PFSK-1 (cell line): ENCODE results near the gene RRP8.

ENCODE experiments used
- SIN3A ChIP-seq: IDR thresholded peaks from 2 replicates; pipeline ENCODE4 v1.6.1; 2012; ENCODE audit warnings: mild to moderate bottlenecking, low read length, moderate library complexity, borderline replicate concordance; ENCODE audit not compliant: insufficient read depth
- TAF1 ChIP-seq: IDR thresholded peaks from 2 replicates; pipeline ENCODE4 v1.6.1; 2012; ENCODE audit warnings: low read length, control low read depth, borderline replicate concordance; ENCODE audit not compliant: insufficient read depth

GRCh38 chr11:6628526-6628925 lies 25.1 kb upstream of the RRP8 start:
- no peak for TF ChIP-seq SIN3A
- no peak for TF ChIP-seq TAF1
